Measurements from ENCODE around the gene PEF1.

PEF1 gene

GRCh38 chr1:31667065-31667785 is 22.5 kb upstream of the PEF1 start:
- Mint-ChIP-seq H3K27me3 (peaks cover 55% of the 10 kb centered on the region), H3K36me3 (ENCODE audit: low read depth) (no peaks in the 10 kb centered on the region), H3K4me1 (ENCODE audit: low read depth) (peaks cover 18% of the 10 kb centered on the region), H3K27ac (no peak overlapping the region), H3K4me3 (no peak overlapping the region), H3K9me3 (no peaks in the 10 kb centered on the region)
- intact Hi-C loops (cut with micrococcal nuclease): loop anchor here (10.0 kb wide), 1 partner anchor 298 kb away; no protein-coding TSS in a partner anchor

- Mint-ChIP-seq H3K4me1 (ENCODE audit: low read depth) (peaks cover 18% of the 10 kb centered on the region), H3K9me3 (no peaks in the 10 kb centered on the region), H3K27me3 (peaks cover 50% of the 10 kb centered on the region), H3K4me3 (no peak overlapping the region), H3K27ac (no peak overlapping the region), H3K36me3 (ENCODE audit: low read depth) (no peaks in the 10 kb centered on the region)
- intact Hi-C loops (cut with micrococcal nuclease): loop anchor here (10.0 kb wide), 1 partner anchor 298 kb away; no protein-coding TSS in a partner anchor
Observed at GRCh38 chr1:31666263-31666963, 21.7 kb upstream of the PEF1 start.

DNA sequence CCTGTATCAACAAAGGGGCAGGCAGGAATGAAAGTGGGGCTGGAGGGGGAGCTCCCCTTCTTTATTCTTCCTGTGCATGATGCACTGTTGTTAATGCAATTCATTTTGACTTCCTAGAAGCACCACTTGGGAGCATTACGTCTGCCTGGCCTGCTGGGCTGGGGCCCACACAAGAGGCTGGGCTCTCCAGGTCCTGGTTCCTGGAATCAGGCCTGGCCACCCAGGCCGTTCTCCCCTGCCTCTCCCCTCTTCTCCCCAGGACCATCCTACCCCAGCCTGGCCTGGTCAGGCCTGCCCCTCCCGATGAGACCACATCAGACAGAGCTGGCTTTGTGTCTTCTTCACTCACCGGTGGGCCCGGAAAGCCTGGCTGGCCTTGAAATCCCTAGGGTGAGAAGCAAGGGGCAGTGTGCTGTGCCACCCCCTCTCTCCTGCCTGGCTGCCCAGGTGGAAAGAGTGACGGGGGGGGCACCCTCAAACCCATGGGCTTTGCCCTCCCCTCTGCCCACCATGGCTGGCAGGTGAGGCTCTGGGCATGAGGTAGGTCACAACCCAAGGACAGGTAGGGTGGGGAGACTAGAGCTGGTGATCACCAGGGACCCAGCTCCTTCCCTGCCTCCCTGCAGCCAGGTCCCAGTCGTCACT is 20.7 kb upstream of the PEF1 start:
- no peak overlapping the region for H3K27ac Mint-ChIP-seq
- H3K27me3 Mint-ChIP-seq: peaks cover 39% of the 10 kb centered on the region
- no peak overlapping the region for H3K4me3 Mint-ChIP-seq
- H3K4me1 Mint-ChIP-seq (ENCODE audit: low read depth): peaks cover 16% of the 10 kb centered on the region
- intact Hi-C loops (cut with micrococcal nuclease): loop anchor here (10.0 kb wide), 1 partner anchor 299 kb away; no protein-coding TSS in a partner anchor
- H3K9me3 Mint-ChIP-seq: no peaks in the 10 kb centered on the region
- H3K36me3 Mint-ChIP-seq (ENCODE audit: low read depth): no peaks in the 10 kb centered on the region

GRCh38 chr1:31664528-31664927 is 19.9 kb upstream of the PEF1 start:
- Mint-ChIP-seq H3K27me3 (peaks cover 31% of the 10 kb centered on the region), H3K4me1 (ENCODE audit: low read depth) (peaks cover 8% of the 10 kb centered on the region), H3K36me3 (ENCODE audit: low read depth) (no peaks in the 10 kb centered on the region), H3K4me3 (no peak overlapping the region), H3K27ac (no peak overlapping the region), H3K9me3 (no peaks in the 10 kb centered on the region)
- intact Hi-C loops (cut with micrococcal nuclease): loop anchor here (10.0 kb wide), 1 partner anchor 300 kb away; no protein-coding TSS in a partner anchor

DNA sequence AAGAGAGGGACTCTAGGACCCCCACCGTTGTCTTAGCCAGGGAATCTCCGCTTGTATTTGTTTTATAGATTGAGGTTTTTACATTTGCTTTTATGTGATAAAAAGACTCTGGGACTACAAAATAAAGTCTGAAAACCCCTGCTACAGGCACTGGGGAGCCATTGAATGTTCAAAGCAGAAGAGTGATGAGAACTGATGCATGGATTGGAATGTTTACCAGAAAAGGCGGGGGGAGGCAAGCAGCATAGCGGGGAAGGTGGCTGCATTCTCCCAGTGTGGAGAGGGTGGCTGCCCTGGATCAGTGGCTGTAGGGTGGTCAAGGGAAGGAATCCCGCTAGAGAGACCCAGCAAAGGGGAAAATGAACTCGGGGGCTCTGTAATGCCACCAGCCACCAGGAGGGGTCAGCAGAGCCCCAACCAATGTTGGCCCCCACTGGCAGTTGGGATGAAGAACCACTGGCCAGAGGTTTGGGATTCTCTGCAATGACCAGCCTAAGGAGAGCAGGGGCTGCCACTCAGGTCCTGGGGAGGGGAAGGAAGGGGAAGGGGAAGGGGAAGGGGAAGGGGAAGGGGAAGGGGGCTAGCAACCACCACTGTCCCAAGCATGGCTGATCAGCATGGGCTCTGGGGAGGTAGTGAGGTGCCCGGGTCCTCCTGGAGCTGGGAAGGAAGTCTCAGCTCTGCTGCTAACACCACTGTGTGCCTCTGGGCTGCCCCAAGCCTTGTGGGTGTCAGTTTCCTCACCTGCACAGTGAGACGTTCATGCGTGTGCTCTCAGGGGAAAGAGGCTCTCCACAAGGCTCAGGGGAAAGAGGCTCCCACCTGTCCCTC is 19.2 kb upstream of the PEF1 start:
- intact Hi-C loops (cut with micrococcal nuclease): loop anchor here (1.0 to 10.0 kb wide), 2 partner anchors 125 to 301 kb away; no protein-coding TSS in a partner anchor
- Mint-ChIP-seq H3K9me3 (no peaks in the 10 kb centered on the region), H3K36me3 (ENCODE audit: low read depth) (no peaks in the 10 kb centered on the region), H3K4me1 (ENCODE audit: low read depth) (peaks cover 5% of the 10 kb centered on the region), H3K27me3 (peaks cover 24% of the 10 kb centered on the region), H3K4me3 (no peak overlapping the region), H3K27ac (no peak overlapping the region)

DNA sequence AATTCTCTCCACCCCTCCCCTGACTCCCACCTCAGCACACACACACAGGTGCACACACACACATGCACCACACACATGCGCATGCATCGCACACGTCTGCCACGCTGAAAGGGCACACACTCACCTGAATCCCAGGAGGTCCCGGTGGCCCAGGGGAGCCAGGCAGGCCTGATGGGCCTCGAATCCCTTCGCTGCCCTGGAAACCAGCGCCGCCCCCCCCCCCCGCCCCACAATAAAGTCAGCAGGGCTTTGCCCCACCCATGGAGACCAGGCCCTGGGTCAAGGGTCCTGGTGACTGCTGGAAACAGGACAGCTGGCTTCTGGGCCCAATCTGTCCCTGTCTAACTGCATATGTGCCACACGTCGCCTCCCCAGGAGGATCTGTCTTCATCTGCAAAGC is 17.8 kb upstream of the PEF1 start:
- H3K36me3 Mint-ChIP-seq (ENCODE audit: low read depth): no peaks in the 10 kb centered on the region
- intact Hi-C loops (cut with micrococcal nuclease): loop anchor here (10.0 kb wide), 1 partner anchor 302 kb away; no protein-coding TSS in a partner anchor
- H3K9me3 Mint-ChIP-seq: no peaks in the 10 kb centered on the region
- peaks cover 13% of the 10 kb centered on the region for H3K27me3 Mint-ChIP-seq
- H3K4me1 Mint-ChIP-seq (ENCODE audit: low read depth): peaks cover 18% of the 10 kb centered on the region
- H3K4me3 Mint-ChIP-seq: no peak overlapping the region
- H3K27ac Mint-ChIP-seq: no peak overlapping the region

DNA sequence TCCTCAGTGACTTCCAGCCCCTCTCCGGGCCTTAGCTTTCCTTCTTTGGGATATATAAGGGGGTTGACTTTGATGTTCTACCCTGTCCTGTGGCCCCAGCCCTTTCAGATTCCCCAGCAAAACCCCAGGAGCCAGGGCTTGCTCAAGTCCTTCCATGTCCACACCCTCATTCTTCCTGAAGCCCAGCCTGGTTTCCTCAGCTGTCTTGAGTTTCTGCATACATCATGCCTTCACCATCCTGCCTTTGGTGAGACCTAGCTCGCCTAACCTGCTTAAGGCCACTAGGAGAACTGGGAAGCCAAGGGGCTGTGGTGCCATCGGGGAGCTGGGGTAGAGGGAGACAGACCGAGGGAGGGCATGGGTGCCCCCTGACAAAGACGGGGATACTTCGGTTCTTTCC is 17.2 kb upstream of the PEF1 start:
- Mint-ChIP-seq H3K27ac (no peak overlapping the region), H3K4me3 (no peak overlapping the region), H3K27me3 (peaks cover 12% of the 10 kb centered on the region), H3K4me1 (ENCODE audit: low read depth) (peaks cover 18% of the 10 kb centered on the region), H3K36me3 (ENCODE audit: low read depth) (no peaks in the 10 kb centered on the region), H3K9me3 (no peaks in the 10 kb centered on the region)
- intact Hi-C loops (cut with micrococcal nuclease): loop anchor here (10.0 kb wide), 1 partner anchor 303 kb away; no protein-coding TSS in a partner anchor

- H3K27me3 Mint-ChIP-seq: peaks cover 13% of the 10 kb centered on the region
- no peaks in the 10 kb centered on the region for H3K9me3 Mint-ChIP-seq
- intact Hi-C loops (cut with micrococcal nuclease): loop anchor here (10.0 kb wide), 1 partner anchor 304 kb away; no protein-coding TSS in a partner anchor
- H3K27ac Mint-ChIP-seq: no peak overlapping the region
- no peak overlapping the region for H3K4me3 Mint-ChIP-seq
- no peaks in the 10 kb centered on the region for H3K36me3 Mint-ChIP-seq (ENCODE audit: low read depth)
- peaks cover 13% of the 10 kb centered on the region for H3K4me1 Mint-ChIP-seq (ENCODE audit: low read depth)
Observed at GRCh38 chr1:31660871-31661455, 16.3 kb upstream of the PEF1 start.

GRCh38 chr1:31659889-31660288 is 15.2 kb upstream of the PEF1 start:
- Mint-ChIP-seq H3K4me3 (no peak overlapping the region), H3K36me3 (ENCODE audit: low read depth) (no peaks in the 10 kb centered on the region), H3K27me3 (peaks cover 11% of the 10 kb centered on the region), H3K4me1 (ENCODE audit: low read depth) (peaks cover 13% of the 10 kb centered on the region), H3K9me3 (no peaks in the 10 kb centered on the region), H3K27ac (no peak overlapping the region)
- intact Hi-C loops (cut with micrococcal nuclease): loop anchor here (10.0 kb wide), 1 partner anchor 305 kb away; no protein-coding TSS in a partner anchor

DNA sequence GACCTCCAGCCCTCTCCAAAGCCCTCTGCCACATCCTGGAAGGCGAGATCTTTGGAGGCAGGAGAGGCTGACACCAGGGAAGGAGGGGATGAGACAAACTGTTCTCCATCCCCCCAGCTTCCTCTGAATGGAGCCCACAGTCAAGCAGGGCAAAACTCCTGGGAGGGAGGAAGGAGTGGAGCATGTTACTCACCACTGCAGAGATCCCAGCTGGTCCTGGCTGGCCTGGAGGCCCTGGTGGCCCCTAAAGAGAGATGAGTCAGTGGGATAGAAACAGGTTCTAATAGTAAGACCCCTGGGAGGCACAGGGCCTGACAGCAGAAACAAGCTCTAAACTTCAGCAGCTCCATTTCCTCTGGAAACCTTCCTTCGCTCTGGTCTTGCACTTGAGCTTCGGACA is 14.0 kb upstream of the PEF1 start:
- no peak overlapping the region for H3K27ac Mint-ChIP-seq
- no peaks in the 10 kb centered on the region for H3K9me3 Mint-ChIP-seq
- H3K36me3 Mint-ChIP-seq (ENCODE audit: low read depth): no peaks in the 10 kb centered on the region
- H3K4me3 Mint-ChIP-seq: no peak overlapping the region
- H3K4me1 Mint-ChIP-seq (ENCODE audit: low read depth): peaks cover 13% of the 10 kb centered on the region
- intact Hi-C loops (cut with micrococcal nuclease): no loop called here
- peaks cover 7% of the 10 kb centered on the region for H3K27me3 Mint-ChIP-seq

DNA sequence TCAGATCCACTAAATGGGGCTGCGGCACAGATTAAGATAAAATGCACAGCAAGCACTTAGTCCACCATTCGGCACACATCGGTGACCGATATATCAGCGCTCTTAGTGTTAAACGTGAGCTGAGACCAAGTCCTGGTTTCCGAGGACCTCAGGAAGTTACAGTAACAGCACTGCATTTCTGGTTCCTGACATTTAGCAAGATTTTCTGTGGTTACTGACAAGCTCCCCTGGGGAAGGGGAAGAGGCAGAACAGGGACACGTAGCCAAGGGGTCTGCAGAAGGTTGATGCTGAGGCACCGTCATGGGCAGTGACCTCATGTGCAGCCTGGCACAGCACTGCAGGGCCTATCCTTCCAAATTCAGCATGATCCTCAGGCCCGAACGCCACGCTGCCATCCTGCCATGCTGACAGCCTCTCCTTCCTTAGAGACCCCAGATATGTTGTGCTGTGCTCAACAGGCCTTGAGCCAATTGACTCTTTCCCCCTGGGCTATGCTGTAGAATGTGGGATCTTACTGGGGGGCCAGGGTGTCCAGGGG is 13.4 kb upstream of the PEF1 start:
- H3K27ac Mint-ChIP-seq: no peak overlapping the region
- H3K4me3 Mint-ChIP-seq: no peak overlapping the region

GRCh38 chr1:31657020-31657804 is 12.5 kb upstream of the PEF1 start:
- H3K27ac Mint-ChIP-seq: no peak overlapping the region
- H3K9me3 Mint-ChIP-seq: no peaks in the 10 kb centered on the region
- intact Hi-C loops (cut with micrococcal nuclease): no loop called here
- H3K4me1 Mint-ChIP-seq (ENCODE audit: low read depth): peaks cover 13% of the 10 kb centered on the region
- peaks cover 1% of the 10 kb centered on the region for H3K27me3 Mint-ChIP-seq
- H3K36me3 Mint-ChIP-seq (ENCODE audit: low read depth): no peaks in the 10 kb centered on the region
- H3K4me3 Mint-ChIP-seq: no peak overlapping the region

More for the DNA sequence above, 13.4 kb upstream of the PEF1 start:
- H3K27me3 Mint-ChIP-seq: peaks cover 3% of the 10 kb centered on the region
- intact Hi-C loops (cut with micrococcal nuclease): no loop called here
- peaks cover 13% of the 10 kb centered on the region for H3K4me1 Mint-ChIP-seq (ENCODE audit: low read depth)
- H3K9me3 Mint-ChIP-seq: no peaks in the 10 kb centered on the region
- no peaks in the 10 kb centered on the region for H3K36me3 Mint-ChIP-seq (ENCODE audit: low read depth)
